OCI-LY1 (cell line): ENCODE results near the gene AARS1.

Source experiments
- CTCF ChIP-seq: fragments of 200-600 bp; sonication (generic), shearing (Covaris generic); IDR thresholded peaks from 2 replicates; pipeline ENCODE4 v1.5.1; 2017; ENCODE audit warnings: mild to moderate bottlenecking, antibody characterized with exemption, low read length, moderate library complexity, mixed read lengths
- EZH2 ChIP-seq: fragments of 200-600 bp; sonication (generic), shearing (Covaris generic); IDR thresholded peaks from 2 replicates; pipeline ENCODE4 v1.8.0; 2017; ENCODE audit warnings: borderline replicate concordance, mixed run types, mild to moderate bottlenecking, antibody characterized with exemption, low read length, moderate library complexity, mixed read lengths

GRCh38 chr16:70294385-70295025 is 5.2 kb upstream of the AARS1 start:
- no peak for TF ChIP-seq CTCF
- TF ChIP-seq EZH2: no peak
